MM.1S (cell line): ENCODE data around the gene ZDHHC22.

Experiments
- DNase-seq: peaks from one replicate; pipeline ENCODE4 v3.0.0-alpha.2; 2015
- H2AFZ ChIP-seq: fragments of 300-600 bp; sonication (generic); 2 replicates; pipeline ENCODE4 v1.6.0; 2016; ENCODE audit warnings: antibody characterized with exemption, low read length
- H3F3A ChIP-seq: fragments of 300-600 bp; sonication (generic); 2 replicates; pipeline ENCODE4 v1.6.1; 2016; ENCODE audit warnings: mild to moderate bottlenecking, antibody characterized with exemption, low read length, moderate library complexity, mixed read lengths; ENCODE audit not compliant: insufficient read depth
- H3K27ac ChIP-seq: fragments of 300-600 bp; sonication (generic); 2 replicates; pipeline ENCODE4 v1.5.1; 2016; ENCODE audit warnings: mild to moderate bottlenecking, low read length
- H3K27me3 ChIP-seq: fragments of 300-600 bp; sonication (generic); replicated peaks from 2 replicates; pipeline ENCODE4 v1.6.0; 2016; ENCODE audit warnings: low read length; ENCODE audit not compliant: insufficient read depth
- H3K36me3 ChIP-seq: fragments of 300-600 bp; sonication (generic); replicated peaks from 2 replicates; pipeline ENCODE4 v1.6.1; 2016; ENCODE audit warnings: mild to moderate bottlenecking, low read length, mixed read lengths; ENCODE audit not compliant: insufficient read depth
- H3K4me1 ChIP-seq: fragments of 300-600 bp; sonication (generic); 2 replicates; pipeline ENCODE4 v1.6.1; 2016; ENCODE audit warnings: low read length, mixed read lengths
- H3K4me2 ChIP-seq: fragments of 300-600 bp; sonication (generic); 2 replicates; pipeline ENCODE4 v1.6.0; 2016; ENCODE audit warnings: low read depth, low read length
- H3K4me3 ChIP-seq: fragments of 300-600 bp; sonication (generic); 2 replicates; pipeline ENCODE4 v1.5.1; 2016; ENCODE audit warnings: low read length, mixed read lengths
- H3K79me2 ChIP-seq: fragments of 300-600 bp; sonication (generic); 2 replicates; pipeline ENCODE4 v1.6.1; 2016; ENCODE audit warnings: mixed run types, low read length, mixed read lengths
- H3K9ac ChIP-seq: fragments of 300-600 bp; sonication (generic); 2 replicates; pipeline ENCODE4 v1.6.1; 2016; ENCODE audit warnings: low read length, mixed read lengths
- H3K9me2 ChIP-seq: fragments of 300-600 bp; sonication (generic); replicated peaks from 2 replicates; pipeline ENCODE4 v1.6.1; 2016; ENCODE audit warnings: mild to moderate bottlenecking, low read length, mixed read lengths; ENCODE audit not compliant: insufficient read depth
- H3K9me3 ChIP-seq: fragments of 300-600 bp; sonication (generic); replicated peaks from 2 replicates; pipeline ENCODE4 v1.6.1; 2016; ENCODE audit warnings: mild to moderate bottlenecking, low read length, mixed read lengths; ENCODE audit not compliant: insufficient read depth
- H4K20me1 ChIP-seq: fragments of 300-600 bp; sonication (generic); 2 replicates; pipeline ENCODE4 v1.6.1; 2016; ENCODE audit warnings: mild to moderate bottlenecking, low read length, moderate library complexity, mixed read lengths; ENCODE audit not compliant: insufficient read depth
- CTCF ChIP-seq: fragments of 300-600 bp; sonication (generic); IDR thresholded peaks from 2 replicates; pipeline ENCODE4 v1.5.1; 2016; ENCODE audit warnings: antibody characterized with exemption, low read length, mixed read lengths
- EZH2 ChIP-seq: fragments of 300-600 bp; sonication (generic); optimal IDR thresholded peaks from 2 replicates; pipeline ENCODE3; 2017; ENCODE audit warnings: low read depth, mild to moderate bottlenecking, antibody characterized with exemption, low read length, mixed read lengths
- EZH2phosphoT487 ChIP-seq: fragments of 300-600 bp; sonication (generic); IDR thresholded peaks from 2 replicates; pipeline ENCODE4 v1.6.1; 2018; ENCODE audit warnings: antibody characterized with exemption, low read length

Gene ZDHHC22

GRCh38 chr14:77119851-77120250 is 21.7 kb downstream of the ZDHHC22 start:
- no peaks in the 10 kb centered on the region for H3K27me3 ChIP-seq
- H3K79me2 ChIP-seq, result no peaks in the 10 kb centered on the region
- no peaks in the 10 kb centered on the region for H3K9me3 ChIP-seq
- H3F3A ChIP-seq, result peaks cover 11% of the 10 kb centered on the region
- no peaks in the 10 kb centered on the region for H3K36me3 ChIP-seq
- no peaks in the 10 kb centered on the region for H4K20me1 ChIP-seq
- H3K4me1 ChIP-seq, result peaks cover 19% of the 10 kb centered on the region
- H3K4me3 ChIP-seq, result no peak overlapping the region
- no peaks in the 10 kb centered on the region for H3K9me2 ChIP-seq
- no peak overlapping the region for H3K9ac ChIP-seq
- no peak overlapping the region for H2AFZ ChIP-seq
- no peak for DNase-seq
- TF ChIP-seq CTCF (no peak), EZH2 (no peak), EZH2phosphoT487 (no peak)
- no peak overlapping the region for H3K27ac ChIP-seq
- no peak overlapping the region for H3K4me2 ChIP-seq

GRCh38 chr14:77116172-77116817 is 25.3 kb downstream of the ZDHHC22 start:
- Histone ChIP-seq H3F3A (peaks cover 8% of the 10 kb centered on the region), H4K20me1 (no peaks in the 10 kb centered on the region), H3K27me3 (no peaks in the 10 kb centered on the region), H3K4me1 (peaks cover 13% of the 10 kb centered on the region), H3K27ac (no peak overlapping the region), H3K9me3 (no peaks in the 10 kb centered on the region), H3K79me2 (no peaks in the 10 kb centered on the region), H2AFZ (no peak overlapping the region), H3K4me2 (no peak overlapping the region), H3K9me2 (no peaks in the 10 kb centered on the region), H3K36me3 (no peaks in the 10 kb centered on the region), H3K9ac (no peak overlapping the region), H3K4me3 (no peak overlapping the region)
- TF ChIP-seq EZH2phosphoT487, result no peak
- TF ChIP-seq EZH2, result no peak
- no peak for TF ChIP-seq CTCF
- DNase-seq, result no peak

- H2AFZ ChIP-seq, result no peak overlapping the region
- H3K4me2 ChIP-seq, result no peak overlapping the region
- H3K9me2 ChIP-seq, result no peaks in the 10 kb centered on the region
- no peak overlapping the region for H3K4me3 ChIP-seq
- no peak overlapping the region for H3K27ac ChIP-seq
- no peaks in the 10 kb centered on the region for H4K20me1 ChIP-seq
- no peaks in the 10 kb centered on the region for H3K79me2 ChIP-seq
- H3K27me3 ChIP-seq, result no peaks in the 10 kb centered on the region
- DNase-seq, result no peak
- TF ChIP-seq EZH2phosphoT487 (no peak), EZH2 (no peak), CTCF (no peak)
- no peaks in the 10 kb centered on the region for H3K9me3 ChIP-seq
- no peaks in the 10 kb centered on the region for H3K4me1 ChIP-seq
- H3K9ac ChIP-seq, result no peak overlapping the region
- H3F3A ChIP-seq, result no peaks in the 10 kb centered on the region
- H3K36me3 ChIP-seq, result no peaks in the 10 kb centered on the region
Measured at GRCh38 chr14:77114609-77115008, 27.0 kb downstream of the ZDHHC22 start.
